H9 (cell line): Measurements from ENCODE around the gene TUT4. TPM values are rescaled to one million over a fixed set of nuclear protein-coding genes. Genes with fewer than 3 reads are reported as not detected.

Experiments
- DNase-seq: peaks from one replicate; pipeline ENCODE4 v3.0.0-alpha.2; 2017
- H2AFZ ChIP-seq: one replicate; pipeline ENCODE4 v1.6.1; 2013; ENCODE audit warnings: mild to moderate bottlenecking, low read length, control low read depth, moderate library complexity
- H2AK5ac ChIP-seq: 2 replicates; pipeline ENCODE4 v1.6.1; 2013; ENCODE audit warnings: low read length, control low read depth, mixed read lengths; ENCODE audit not compliant: insufficient read length
- H2BK120ac ChIP-seq: one replicate; pipeline ENCODE4 v1.6.1; 2013; ENCODE audit warnings: low read depth, mild to moderate bottlenecking, low read length, control low read depth, inconsistent platforms; ENCODE audit not compliant: poor library complexity, severe bottlenecking
- H2BK12ac ChIP-seq: 2 replicates; pipeline ENCODE4 v1.6.1; 2013; ENCODE audit warnings: low read length, control low read depth, mixed read lengths, low read depth; ENCODE audit not compliant: insufficient read length
- H2BK15ac ChIP-seq: 2 replicates; pipeline ENCODE4 v1.6.1; 2013; ENCODE audit warnings: low read depth, low read length, control low read depth
- H2BK20ac ChIP-seq: one replicate; pipeline ENCODE4 v1.6.1; 2013; ENCODE audit warnings: low read depth, mild to moderate bottlenecking, low read length, control low read depth, inconsistent platforms; ENCODE audit not compliant: poor library complexity, severe bottlenecking
- H2BK5ac ChIP-seq: 2 replicates; pipeline ENCODE4 v1.6.1; 2013; ENCODE audit warnings: low read length, control low read depth, mixed read lengths; ENCODE audit not compliant: insufficient read length
- H3K14ac ChIP-seq: 2 replicates; pipeline ENCODE4 v1.6.1; 2013; ENCODE audit warnings: low read length, control low read depth; ENCODE audit not compliant: insufficient read depth
- H3K18ac ChIP-seq: 2 replicates; pipeline ENCODE4 v1.6.1; 2013; ENCODE audit warnings: low read depth, mild to moderate bottlenecking, mixed read lengths, low read length, control low read depth; ENCODE audit not compliant: insufficient read length
- H3K23ac ChIP-seq: 2 replicates; pipeline ENCODE4 v1.6.1; 2013; ENCODE audit warnings: low read length, control low read depth, mixed read lengths, low read depth; ENCODE audit not compliant: insufficient read length
- H3K23me2 ChIP-seq: 2 replicates; pipeline ENCODE4 v1.6.1; 2013; ENCODE audit warnings: low read depth, mild to moderate bottlenecking, mixed read lengths, low read length, control low read depth; ENCODE audit not compliant: insufficient read length, poor library complexity, severe bottlenecking
- H3K27ac ChIP-seq: 2 replicates; pipeline ENCODE4 v1.5.1; 2013; ENCODE audit warnings: low read length, control low read depth, mixed read lengths, low read depth; ENCODE audit not compliant: insufficient read length
- H3K27me3 ChIP-seq: 2 replicates; pipeline ENCODE4 v1.6.1; 2013; ENCODE audit warnings: low read length, control low read depth, inconsistent platforms; ENCODE audit not compliant: insufficient read depth
- H3K4ac ChIP-seq: 2 replicates; pipeline ENCODE4 v1.6.1; 2013; ENCODE audit warnings: low read depth, mild to moderate bottlenecking, control low read depth, inconsistent platforms, low read length, moderate library complexity
- H3K4me1 ChIP-seq: 2 replicates; pipeline ENCODE4 v1.6.1; 2013; ENCODE audit warnings: low read length, control low read depth, inconsistent platforms; ENCODE audit not compliant: insufficient read depth
- H3K4me2 ChIP-seq: 2 replicates; pipeline ENCODE4 v1.6.1; 2013; ENCODE audit warnings: low read length, control low read depth, mixed read lengths; ENCODE audit not compliant: insufficient read length, insufficient read depth
- H3K56ac ChIP-seq: 2 replicates; pipeline ENCODE4 v1.6.1; 2013; ENCODE audit warnings: low read depth, mild to moderate bottlenecking, mixed read lengths, low read length, control low read depth; ENCODE audit not compliant: insufficient read length
- H3K79me1 ChIP-seq: 2 replicates; pipeline ENCODE4 v1.6.1; 2013; ENCODE audit warnings: low read depth, mild to moderate bottlenecking, moderate library complexity, low read length, control low read depth, inconsistent platforms; ENCODE audit not compliant: insufficient read depth, poor library complexity, severe bottlenecking
- H3K79me2 ChIP-seq: 2 replicates; pipeline ENCODE4 v1.6.1; 2013; ENCODE audit warnings: low read length, control low read depth, inconsistent platforms; ENCODE audit not compliant: insufficient read depth
- H3K9ac ChIP-seq: 2 replicates; pipeline ENCODE4 v1.6.1; 2013; ENCODE audit warnings: low read length, control low read depth, mixed read lengths; ENCODE audit not compliant: insufficient read length; ENCODE audit errors: extremely low read depth
- H3K9me3 ChIP-seq: one replicate; pipeline ENCODE4 v1.6.1; 2013; ENCODE audit warnings: low read depth, low read length, inconsistent platforms; ENCODE audit not compliant: control insufficient read depth
- H3T11ph ChIP-seq: one replicate; pipeline ENCODE4 v1.6.1; 2013; ENCODE audit warnings: mild to moderate bottlenecking, low read length, control low read depth, inconsistent platforms
- H4K20me1 ChIP-seq: one replicate; pipeline ENCODE4 v1.6.1; 2013; ENCODE audit not compliant: control insufficient read depth, insufficient read length, insufficient read depth
- H4K5ac ChIP-seq: 2 replicates; pipeline ENCODE4 v1.6.1; 2013; ENCODE audit warnings: low read depth, mild to moderate bottlenecking, mixed read lengths, low read length, control low read depth; ENCODE audit not compliant: insufficient read length
- H4K8ac ChIP-seq: replicated peaks from 2 replicates; pipeline ENCODE4 v1.6.1; 2013; ENCODE audit warnings: low read length, control low read depth, mixed read lengths, low read depth; ENCODE audit not compliant: insufficient read length
- H4K91ac ChIP-seq: 2 replicates; pipeline ENCODE4 v1.6.1; 2013; ENCODE audit warnings: low read depth, mild to moderate bottlenecking, moderate library complexity, mixed read lengths, low read length, control low read depth; ENCODE audit not compliant: insufficient read length
- H3K27ac Mint-ChIP-seq, 3 experiments: 2 replicates in 2 of 3; 3 replicates in 1 of 3; pipeline ENCODE4 v1.8.0; 2020 to 2021; ENCODE audit warnings: mixed read lengths in 3 of 3, mild to moderate bottlenecking in 1 of 3, moderate library complexity in 1 of 3
- H3K27me3 Mint-ChIP-seq: 2 replicates; pipeline ENCODE4 v1.8.0; 2021; ENCODE audit warnings: low read depth, mild to moderate bottlenecking, moderate library complexity, mixed read lengths
- H3K36me3 Mint-ChIP-seq, 3 experiments: 2 replicates in 2 of 3; 3 replicates in 1 of 3; pipeline ENCODE4 v1.8.0; 2020 to 2021; ENCODE audit warnings: low read depth in 3 of 3, mixed read lengths in 3 of 3; ENCODE audit not compliant: insufficient read depth in 1 of 3
- H3K4me1 Mint-ChIP-seq, 2 experiments: 2 replicates each; pipeline ENCODE4 v1.8.0; 2020; ENCODE audit warnings: mixed read lengths in 2 of 2
- H3K4me3 Mint-ChIP-seq, 2 experiments: 2 replicates in 1 of 2; 3 replicates in 1 of 2; pipeline ENCODE4 v1.8.0; 2020 to 2021; ENCODE audit warnings: mild to moderate bottlenecking in 2 of 2, mixed read lengths in 2 of 2, moderate library complexity in 1 of 2
- H3K9me3 Mint-ChIP-seq, 2 experiments: 2 replicates in 1 of 2; 3 replicates in 1 of 2; pipeline ENCODE4 v1.8.0; 2020; ENCODE audit warnings: mild to moderate bottlenecking in 2 of 2, mixed read lengths in 2 of 2, moderate library complexity in 1 of 2
- total RNA-seq: library from RNA; stranded (reverse); gene quantifications from 2 replicates; pipeline ENCODE4 v1.2.1, GENCODE V29; 2021
- TF ChIP-seq, protein P1 (sequence below): fragments of 200-600 bp; sonication (generic); conservative IDR thresholded peaks from 3 replicates; pipeline ENCODE4 v1.8.0; 2021; ENCODE audit warnings: antibody characterized with exemption, mild to moderate bottlenecking

The TUT4 gene
- total RNA-seq, 1 experiment from 2014 or later, result 59.3 TPM

DNA sequence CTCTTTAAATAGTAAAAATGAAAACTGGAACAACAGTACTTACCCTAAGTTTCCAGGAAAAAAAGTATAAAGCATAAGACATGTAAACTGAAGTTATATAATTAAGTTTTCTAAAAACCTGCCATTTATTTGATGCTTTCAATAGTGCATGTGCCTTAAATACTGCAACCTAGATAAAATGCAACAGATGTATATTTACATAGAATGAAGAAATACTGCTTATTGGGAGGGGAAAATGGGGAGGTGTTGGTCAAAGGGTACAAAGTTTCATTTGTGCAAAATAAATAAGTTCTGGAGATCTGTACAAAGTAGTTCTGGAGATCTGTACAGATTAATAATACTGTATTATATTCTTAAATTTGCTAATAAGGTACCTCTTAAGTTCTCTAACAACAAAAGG lies 79.9 kb downstream of the TUT4 start:
- no peak overlapping the region for H2BK120ac ChIP-seq
- TF ChIP-seq, protein P1, sequence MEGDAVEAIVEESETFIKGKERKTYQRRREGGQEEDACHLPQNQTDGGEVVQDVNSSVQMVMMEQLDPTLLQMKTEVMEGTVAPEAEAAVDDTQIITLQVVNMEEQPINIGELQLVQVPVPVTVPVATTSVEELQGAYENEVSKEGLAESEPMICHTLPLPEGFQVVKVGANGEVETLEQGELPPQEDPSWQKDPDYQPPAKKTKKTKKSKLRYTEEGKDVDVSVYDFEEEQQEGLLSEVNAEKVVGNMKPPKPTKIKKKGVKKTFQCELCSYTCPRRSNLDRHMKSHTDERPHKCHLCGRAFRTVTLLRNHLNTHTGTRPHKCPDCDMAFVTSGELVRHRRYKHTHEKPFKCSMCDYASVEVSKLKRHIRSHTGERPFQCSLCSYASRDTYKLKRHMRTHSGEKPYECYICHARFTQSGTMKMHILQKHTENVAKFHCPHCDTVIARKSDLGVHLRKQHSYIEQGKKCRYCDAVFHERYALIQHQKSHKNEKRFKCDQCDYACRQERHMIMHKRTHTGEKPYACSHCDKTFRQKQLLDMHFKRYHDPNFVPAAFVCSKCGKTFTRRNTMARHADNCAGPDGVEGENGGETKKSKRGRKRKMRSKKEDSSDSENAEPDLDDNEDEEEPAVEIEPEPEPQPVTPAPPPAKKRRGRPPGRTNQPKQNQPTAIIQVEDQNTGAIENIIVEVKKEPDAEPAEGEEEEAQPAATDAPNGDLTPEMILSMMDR, result no peak
- H4K8ac ChIP-seq, result no peak overlapping the region
- no peak overlapping the region for H3K4ac ChIP-seq
- no peak overlapping the region for H3K18ac ChIP-seq
- H3K79me1 ChIP-seq, result no peaks in the 10 kb centered on the region
- Mint-ChIP-seq H3K36me3 (peaks cover 0 to 30% (median 23%) of the 10 kb centered on the region in 3 experiments; a peak in 5 of 7 replicates), H3K4me3 (no peak overlapping the region), H3K27ac (no peak overlapping the region), H3K27me3 (no peaks in the 10 kb centered on the region), H3K9me3 (no peaks in the 10 kb centered on the region), H3K4me1 (no peaks in the 10 kb centered on the region)
- no peak overlapping the region for H2BK20ac ChIP-seq
- H2AFZ ChIP-seq, result no peak overlapping the region
- H3K27me3 ChIP-seq, result no peaks in the 10 kb centered on the region
- no peak overlapping the region for H3K23ac ChIP-seq
- H3K79me2 ChIP-seq, result no peaks in the 10 kb centered on the region
- H4K20me1 ChIP-seq, result no peaks in the 10 kb centered on the region
- no peak overlapping the region for H4K5ac ChIP-seq
- no peak overlapping the region for H2BK15ac ChIP-seq
- no peak overlapping the region for H2AK5ac ChIP-seq
- H3K4me1 ChIP-seq, result no peaks in the 10 kb centered on the region
- H3K9me3 ChIP-seq, result no peaks in the 10 kb centered on the region
- no peak overlapping the region for H3T11ph ChIP-seq
- H3K14ac ChIP-seq, result no peak overlapping the region
- H3K27ac ChIP-seq, result no peak overlapping the region
- no peak overlapping the region for H3K56ac ChIP-seq
- H3K23me2 ChIP-seq, result no peaks in the 10 kb centered on the region
- no peak overlapping the region for H4K91ac ChIP-seq
- no peak overlapping the region for H2BK5ac ChIP-seq
- DNase-seq, result no peak
- no peak overlapping the region for H2BK12ac ChIP-seq
- H3K9ac ChIP-seq, result no peak overlapping the region
- no peak overlapping the region for H3K4me2 ChIP-seq
